GM12878 (cell line): ENCODE data around the gene C16orf95. TPM values are rescaled to one million over a fixed set of nuclear protein-coding genes. Genes with fewer than 3 reads are reported as not detected.

Source experiments
- ATAC-seq: fragments of 200-7000 bp; cut with Tn5 transposase; 3 replicates; pipeline ENCODE4 v1.9.1; 2020; ENCODE audit warnings: mild to moderate bottlenecking, moderate library complexity
- BruUV-seq: library from RNA; stranded (reverse); fragments of 400-500 nt; replicated peaks from 2 replicates; lab custom pipeline; 2021; lab: Mats Ljungman, UMichigan
- CTCF ChIA-PET: fragments of 300-600 bp; sonication (Branson Sonifier 250); formaldehyde crosslinking; extraction: SDS; loops from one replicate; lab custom pipeline; 2021; ENCODE audit warnings: inconsistent platforms; lab: Yijun Ruan, JAX
- POLR2A ChIA-PET: fragments of 350-600 bp; formaldehyde crosslinking; extraction: SDS; loops from one replicate; lab custom pipeline; 2021; ENCODE audit warnings: inconsistent platforms; lab: Charles Lee
- RAD21 ChIA-PET: fragments of 300-600 bp; sonication (Branson Sonifier 250); formaldehyde crosslinking; loops from one replicate; lab custom pipeline; 2023; ENCODE audit warnings: antibody characterized with exemption; ENCODE audit not compliant: unreplicated experiment; lab: Charles Lee
- SMC1A ChIA-PET: fragments of 300-600 bp; sonication (Branson Sonifier 250); formaldehyde crosslinking; loops from one replicate; lab custom pipeline; 2023; ENCODE audit not compliant: unreplicated experiment, uncharacterized antibody; lab: Charles Lee
- DNase-seq: peaks from one replicate; pipeline ENCODE4 v3.0.0-alpha.2; 2011; ENCODE audit warnings: low read depth, low spot score
- FAIRE-seq: peaks from 3 replicates; lab custom pipeline; 2011; peaks lifted over from hg19 to GRCh38; lab: Jason Lieb, UNC
- H2AFZ ChIP-seq: 2 replicates; pipeline ENCODE4 v1.6.0; 2011; ENCODE audit warnings: low read depth, low read length, control low read depth; ENCODE audit not compliant: control insufficient read depth
- H3K27ac ChIP-seq: 2 replicates; pipeline ENCODE4 v1.5.1; 2011; ENCODE audit warnings: control low read depth; ENCODE audit not compliant: control insufficient read depth, insufficient read depth
- H3K27me3 ChIP-seq, 2 experiments: replicated peaks in 1 of 2; 2 replicates each; pipeline versions ENCODE4 v1.6.0 to v1.6.1; 2011; ENCODE audit warnings: low read length in 1 of 2; ENCODE audit not compliant: control insufficient read depth in 2 of 2, insufficient read depth in 2 of 2
- H3K36me3 ChIP-seq, 2 experiments: 2 replicates each; pipeline ENCODE4 v1.5.1; 2011; ENCODE audit warnings: low read length in 1 of 2; ENCODE audit not compliant: control insufficient read depth in 2 of 2, insufficient read depth in 2 of 2
- H3K4me1 ChIP-seq: 2 replicates; pipeline ENCODE4 v1.6.1; 2011; ENCODE audit warnings: mild to moderate bottlenecking, low read length, moderate library complexity, mixed read lengths; ENCODE audit not compliant: control insufficient read depth, insufficient read depth
- H3K4me2 ChIP-seq: 2 replicates; pipeline ENCODE4 v1.6.0; 2011; ENCODE audit warnings: control low read depth; ENCODE audit not compliant: control insufficient read depth, insufficient read depth
- H3K4me3 ChIP-seq: fragments of 200-600 bp; sonication (generic); 2 replicates; pipeline ENCODE4 v1.5.1; 2016
- H3K79me2 ChIP-seq: 2 replicates; pipeline ENCODE4 v1.6.0; 2011; ENCODE audit warnings: low read length; ENCODE audit not compliant: control insufficient read depth, insufficient read depth
- H3K9ac ChIP-seq: 2 replicates; pipeline ENCODE4 v1.8.0; 2011; ENCODE audit warnings: low read length, control low read depth, mixed read lengths; ENCODE audit not compliant: control insufficient read depth, insufficient read depth
- H3K9me3 ChIP-seq: replicated peaks from 3 replicates; pipeline ENCODE4 v1.5.1; 2011; ENCODE audit warnings: mild to moderate bottlenecking, low read length; ENCODE audit not compliant: control insufficient read depth, insufficient read depth
- H4K20me1 ChIP-seq: 2 replicates; pipeline ENCODE4 v1.6.0; 2011; ENCODE audit not compliant: control insufficient read depth, insufficient read depth
- BACH1 ChIP-seq: fragments of 450-650 bp; IDR thresholded peaks from 2 replicates; pipeline ENCODE4 v1.6.1; 2017; ENCODE audit warnings: mild to moderate bottlenecking, borderline replicate concordance
- BHLHE40 ChIP-seq, 2 experiments: fragments of 450-650 bp in 1 of 2; IDR thresholded peaks; 2 replicates each; pipeline ENCODE4 v1.6.1; 2011 to 2017; ENCODE audit warnings: low read depth in 2 of 2, borderline replicate concordance in 1 of 2, improper control_type of control experiment in 1 of 2, low read length in 1 of 2, mild to moderate bottlenecking in 1 of 2
- FOXM1 ChIP-seq: IDR thresholded peaks from 2 replicates; pipeline ENCODE4 v1.6.1; 2012; ENCODE audit warnings: low read depth, mild to moderate bottlenecking, inconsistent platforms, low read length, moderate library complexity
- IKZF2 ChIP-seq, 2 experiments: fragments of 450-650 bp; IDR thresholded peaks; 2 replicates each; pipeline ENCODE4 v1.6.1; 2017; ENCODE audit warnings: mild to moderate bottlenecking in 2 of 2, moderate library complexity in 2 of 2
- KAT2A ChIP-seq: conservative IDR thresholded peaks from 2 replicates; pipeline ENCODE4 v1.6.1; 2011; ENCODE audit warnings: low read depth, low read length; ENCODE audit not compliant: control insufficient read depth
- NR2C1 ChIP-seq: fragments of 450-650 bp; IDR thresholded peaks from 2 replicates; pipeline ENCODE4 v1.6.1; 2017; ENCODE audit warnings: antibody characterized with exemption, mild to moderate bottlenecking, moderate library complexity
- NR2F1 ChIP-seq: fragments of 450-650 bp; conservative IDR thresholded peaks from 2 replicates; pipeline ENCODE4 v1.6.1; 2017; ENCODE audit warnings: mild to moderate bottlenecking
- POLR2AphosphoS2 ChIP-seq: IDR thresholded peaks from 2 replicates; pipeline ENCODE4 v1.6.1; 2011; ENCODE audit warnings: low read depth, mild to moderate bottlenecking, low read length, improper control_type of control experiment, moderate library complexity
- SP1 ChIP-seq: IDR thresholded peaks from one replicate; pipeline ENCODE4 v1.6.1; 2011; ENCODE audit warnings: low read depth, low read length
- SUZ12 ChIP-seq: fragments of 200-600 bp; sonication (generic); IDR thresholded peaks from one replicate; pipeline ENCODE4 v1.6.1; 2018; ENCODE audit warnings: antibody characterized with exemption, mild to moderate bottlenecking; ENCODE audit not compliant: unreplicated experiment
- TAF1 ChIP-seq: IDR thresholded peaks from 2 replicates; pipeline ENCODE4 v1.6.1; 2011; ENCODE audit warnings: mild to moderate bottlenecking, low read depth, low read length, borderline replicate concordance
- YY1 ChIP-seq: IDR thresholded peaks from 2 replicates; pipeline ENCODE4 v1.6.1; 2011; ENCODE audit warnings: low read depth, mild to moderate bottlenecking, low read length
- ZZZ3 ChIP-seq: IDR thresholded peaks from 2 replicates; pipeline ENCODE4 v1.6.1; 2011; ENCODE audit warnings: low read depth; ENCODE audit not compliant: control insufficient read depth, insufficient read length
- whole genome bisulfite sequencing: methylation state at CpG from one replicate; pipeline ENCODE4 v1.1.6; 2016; ENCODE audit warnings: low lambda C conversion rate; ENCODE audit not compliant: insufficient replicate concordance, insufficient coverage; ENCODE audit errors: missing lambda C conversion rate; 5-methylcytosine and 5-hydroxymethylcytosine counted together
- in situ Hi-C: fragments of 300-500 bp; cut with MboI; formaldehyde crosslinking; loops from 9 replicates; pipeline ENCODE4 v1.14.3; 2018; ENCODE audit warnings: mixed read lengths
- intact Hi-C: fragments of 100-400 bp; cut with micrococcal nuclease; formaldehyde crosslinking; loops from one replicate; pipeline ENCODE4 v1.14.2; 2022; ENCODE audit not compliant: unreplicated experiment
- polyA plus RNA-seq, 11 experiments: library from polyadenylated mRNA; depleted of rRNA in 4 of 11; unstranded in 6 of 11; stranded (reverse) in 5 of 11; fragments of >200 nt; fragmentation: Nextera tagmentation in 4 of 11; fragmentation: Illumina TruSeq in 1 of 11; extraction: Ambion mirVana in 4 of 11; extraction: Trizol in 1 of 11; gene quantifications; 1 replicate in 1 of 11; 2 replicates in 10 of 11; pipeline versions ENCODE4 v1.2.1 to v1.2.3, GENCODE V29; 2011 to 2016; ENCODE audit warnings: inconsistent platforms in 2 of 11, missing spikeins in 2 of 11, low read depth in 1 of 11
- total RNA-seq, 4 experiments: library from RNA; depleted of rRNA in 3 of 4; stranded (reverse); fragments of >200 nt in 3 of 4; fragmentation: Illumina TruSeq in 1 of 4; extraction: Trizol in 1 of 4; gene quantifications; 2 replicates each; pipeline versions ENCODE4 v1.2.1 to v1.2.3, GENCODE V29; 2013 to 2021
- TF ChIP-seq, protein P1 (sequence below): IDR thresholded peaks from 2 replicates; pipeline ENCODE4 v1.6.1; 2012; ENCODE audit warnings: low read depth, low read length, improper control_type of control experiment

C16orf95 gene
- total and polyA plus RNA-seq, 10 of the 15 experiments (the other 5 are each of a cell fraction or from before 2014, with no cell fraction given): 0.90 to 22.7 (median 6.0) TPM

- Histone ChIP-seq H3K27ac (no peak overlapping the region), H3K27me3 (no peaks in the 10 kb centered on the region), H3K4me2 (no peak overlapping the region), H3K9me3 (no peaks in the 10 kb centered on the region), H2AFZ (no peak overlapping the region), H3K4me1 (peaks cover 4% of the 10 kb centered on the region; the same call in 1 of the 2 replicates), H4K20me1 (no peaks in the 10 kb centered on the region), H3K79me2 (no peaks in the 10 kb centered on the region), H3K4me3 (no peak overlapping the region), H3K36me3 (peaks cover 4 to 22% of the 10 kb centered on the region in 2 experiments), H3K9ac (no peak overlapping the region)
- 89% methylated on average over 19 of the region's 19 CpGs for WGBS
- FAIRE-seq (peak; percentile 69), DNase-seq (no peak), ATAC-seq (no peak)
- CTCF ChIA-PET: no interaction called here
- BruUV-seq: no TSS peak
- TF ChIP-seq BHLHE40 (IDR thresholded peaks at IDR 0.05; ENCODE audit: borderline replicate concordance in 1 of 2, low read depth in 2 of 2, low read length in 1 of 2) (no peak), NR2C1 (no peak), POLR2AphosphoS2 (no peak), NR2F1 (no peak), SP1 (no peak), YY1 (no peak), KAT2A (no peak), BACH1 (no peak), ZZZ3 (no peak), IKZF2 (IDR thresholded peaks at IDR 0.05) (no peak), TAF1 (no peak), SUZ12 (no peak), FOXM1 (no peak)
- TF ChIP-seq, protein P1, sequence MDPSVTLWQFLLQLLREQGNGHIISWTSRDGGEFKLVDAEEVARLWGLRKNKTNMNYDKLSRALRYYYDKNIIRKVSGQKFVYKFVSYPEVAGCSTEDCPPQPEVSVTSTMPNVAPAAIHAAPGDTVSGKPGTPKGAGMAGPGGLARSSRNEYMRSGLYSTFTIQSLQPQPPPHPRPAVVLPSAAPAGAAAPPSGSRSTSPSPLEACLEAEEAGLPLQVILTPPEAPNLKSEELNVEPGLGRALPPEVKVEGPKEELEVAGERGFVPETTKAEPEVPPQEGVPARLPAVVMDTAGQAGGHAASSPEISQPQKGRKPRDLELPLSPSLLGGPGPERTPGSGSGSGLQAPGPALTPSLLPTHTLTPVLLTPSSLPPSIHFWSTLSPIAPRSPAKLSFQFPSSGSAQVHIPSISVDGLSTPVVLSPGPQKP: no peak
- POLR2A ChIA-PET: no interaction called here
- in situ Hi-C loops: no loop called here
- SMC1A ChIA-PET: no interaction called here
- intact Hi-C loops: no loop called here
- RAD21 ChIA-PET: no interaction called here
Measured at GRCh38 chr16:87336434-87337240, 19.4 kb upstream of the C16orf95 start.
